CD4-positive, alpha-beta T cell treated with Interleukin-21 for 1 hour (primary cell): ENCODE data around the gene ABHD2.
A peak's percentile ranks its signal among the peaks of the same experiment; 100 is the strongest.
"Not testable (repeated sequence)": the region's sequence is repeated elsewhere in the genome, so short reads cannot be mapped to it uniquely, and the experiment has no call there.

Experiments
- DNase-seq: peaks from one replicate; pipeline ENCODE4 v3.0.0-alpha.2; 2020

Gene ABHD2

DNA sequence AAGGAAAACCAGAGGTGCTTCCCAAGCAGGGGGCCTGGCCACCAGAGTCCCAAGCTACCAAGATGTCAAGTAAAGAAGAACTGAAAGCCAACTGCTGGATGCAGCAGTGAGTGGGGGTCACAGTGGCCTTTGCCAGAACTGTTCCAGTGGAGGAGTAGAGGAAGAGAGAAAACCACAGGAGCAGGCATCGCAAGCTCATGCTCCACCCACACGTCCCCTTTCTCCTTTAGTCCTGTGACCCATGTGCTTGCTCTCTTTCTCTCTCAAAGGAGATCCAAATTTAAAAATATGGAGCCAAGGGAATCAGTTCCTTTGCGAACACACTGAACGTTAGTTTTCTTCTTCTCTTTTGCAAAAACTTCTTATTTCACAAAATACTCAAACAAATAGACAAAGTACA, 12.4 kb upstream of the ABHD2 start:
- no peak for DNase-seq

- no peak for DNase-seq
Measured at GRCh38 chr15:89077750-89078149, 10.5 kb upstream of the ABHD2 start.

DNA sequence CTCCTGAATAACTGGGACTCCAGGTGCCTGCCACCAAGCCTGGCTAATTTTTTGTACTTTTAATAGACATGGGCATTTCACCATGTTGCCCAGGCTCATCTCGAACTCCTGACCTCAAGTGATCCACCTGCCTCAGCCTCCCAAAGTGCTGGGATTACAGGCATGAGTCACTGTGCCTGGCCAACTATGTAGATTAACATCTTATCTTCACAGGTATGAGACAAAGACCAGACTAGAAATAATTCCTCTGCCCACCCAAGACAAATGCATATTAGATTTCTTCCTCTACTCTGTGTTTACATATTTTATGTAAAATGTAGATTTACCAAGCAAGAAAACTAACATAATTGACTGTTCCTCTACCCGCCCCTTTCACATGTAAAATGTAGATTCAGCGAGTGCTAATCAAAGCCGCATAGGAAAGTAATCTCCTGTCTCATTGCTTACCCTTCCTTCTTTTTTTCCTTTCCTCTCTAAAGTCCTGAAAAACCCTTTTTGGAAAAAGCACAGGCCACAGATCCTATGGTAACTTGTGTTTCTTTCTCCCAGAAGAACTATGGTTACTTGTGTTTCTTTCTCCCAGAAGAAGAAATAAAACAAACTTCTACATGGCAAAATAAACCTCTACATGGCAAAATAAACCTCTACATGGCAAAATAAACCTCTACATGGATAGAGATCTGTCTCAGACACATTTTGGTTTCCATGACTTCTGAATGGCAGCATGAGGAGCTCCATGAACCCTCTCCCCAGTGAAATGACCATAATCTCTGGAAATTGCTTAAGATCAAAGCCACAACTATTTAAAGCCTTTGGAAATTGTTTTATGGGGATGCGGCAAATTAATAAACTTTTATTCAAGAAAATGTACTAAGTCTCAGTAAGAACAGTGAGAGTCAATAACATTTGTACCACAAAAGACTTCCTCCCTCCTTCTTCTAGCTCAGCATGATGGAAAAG, 9.1 kb upstream of the ABHD2 start:
- no peak for DNase-seq

GRCh38 chr15:89081878-89082277, 6.4 kb upstream of the ABHD2 start:
- DNase-seq, result no peak

DNA sequence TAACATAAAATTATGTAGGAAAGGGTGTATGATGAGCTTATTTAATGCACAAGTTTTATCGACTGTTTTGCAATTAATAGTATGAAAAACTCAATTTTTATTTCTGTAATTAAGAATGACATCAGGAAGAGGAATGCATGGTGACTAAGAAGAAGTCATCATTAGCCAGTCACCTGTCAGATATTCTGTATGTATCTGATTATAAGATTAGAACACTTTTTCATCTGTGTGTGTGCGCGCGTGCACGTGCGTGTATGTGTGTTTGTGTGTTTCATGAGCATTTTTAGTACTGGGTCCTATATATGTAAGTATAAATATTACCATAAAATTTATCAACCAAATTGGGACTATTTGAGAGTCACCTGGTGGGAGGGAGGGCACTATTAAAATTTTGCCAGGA, 5.0 kb upstream of the ABHD2 start:
- no peak for DNase-seq

- DNase-seq, result no peak
Measured at GRCh38 chr15:89085289-89085926, 2.8 kb upstream of the ABHD2 start.

GRCh38 chr15:89085933-89086332, 2.3 kb upstream of the ABHD2 start:
- not testable (repeated sequence) for DNase-seq

DNA sequence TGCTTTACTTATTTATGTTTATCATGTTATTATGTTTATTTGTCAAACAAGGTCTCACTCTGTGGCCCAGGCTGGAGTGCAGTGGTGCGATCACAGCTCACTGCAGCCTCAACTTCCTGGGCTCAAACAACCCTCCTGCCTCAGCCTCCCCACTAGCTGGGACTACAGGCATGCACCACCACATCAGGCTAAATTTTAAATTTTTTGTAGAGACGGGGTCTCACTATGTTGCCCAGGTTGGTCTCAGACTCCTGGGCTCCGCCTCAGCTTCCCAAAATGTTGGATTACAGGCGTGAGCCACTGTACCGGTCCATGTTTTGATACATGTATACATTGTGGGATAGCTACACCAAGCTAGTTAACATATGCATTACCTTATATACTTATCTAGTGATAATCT, 1.9 kb upstream of the ABHD2 start:
- DNase-seq, result not testable (repeated sequence)

GRCh38 chr15:89087161-89087829, 961 bp upstream of the ABHD2 start:
- DNase-seq, result no peak

GRCh38 chr15:89088605-89089315, 504 bp downstream of the ABHD2 start:
- no peak for DNase-seq

GRCh38 chr15:89089316-89090230, 1.3 kb downstream of the ABHD2 start:
- no peak for DNase-seq

DNA sequence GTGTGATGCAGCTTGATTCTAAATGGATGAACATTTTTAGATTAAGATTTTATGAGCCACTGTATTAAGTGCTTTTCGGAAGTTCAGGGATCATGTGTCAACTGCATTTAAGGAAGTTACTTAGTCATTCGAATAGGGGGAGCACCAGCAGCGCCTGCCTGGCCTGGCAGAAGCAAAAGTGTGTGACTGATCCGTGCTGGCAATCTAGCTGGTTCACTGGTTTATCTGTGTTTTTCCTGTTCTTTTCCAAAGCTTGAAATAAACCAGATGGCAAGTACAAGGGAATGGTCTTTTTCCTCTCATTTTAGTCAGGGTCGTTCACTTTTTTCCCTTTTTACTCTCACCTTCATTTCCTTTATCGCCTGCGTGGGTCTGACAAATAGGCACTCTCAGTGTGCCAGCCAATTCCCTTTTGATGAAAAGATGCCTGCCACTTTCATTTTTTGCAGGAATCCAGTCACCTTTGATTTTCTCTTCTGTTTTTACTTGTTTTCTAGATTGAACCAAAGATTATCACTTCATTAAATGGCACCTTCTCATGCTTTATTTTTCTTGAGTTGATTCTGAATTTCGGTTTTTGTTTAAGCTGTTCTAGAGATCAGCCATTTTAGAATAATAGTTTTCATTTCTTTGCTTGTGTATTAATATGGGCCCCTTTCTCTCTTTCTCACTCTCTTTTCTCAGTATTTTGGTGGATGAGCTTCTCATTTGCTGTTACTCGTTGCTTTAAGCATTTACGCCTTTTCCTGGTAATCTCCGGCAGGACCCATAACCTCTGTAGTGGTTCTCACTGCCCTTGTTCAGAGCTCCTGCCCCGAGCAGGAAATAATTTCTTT, 2.8 kb downstream of the ABHD2 start:
- peak; percentile 58 for DNase-seq

GRCh38 chr15:89091627-89092220, 3.5 kb downstream of the ABHD2 start:
- no peak for DNase-seq

- DNase-seq, result no peak
Measured at GRCh38 chr15:89093509-89093908, 5.3 kb downstream of the ABHD2 start.

GRCh38 chr15:89095073-89095472, 6.8 kb downstream of the ABHD2 start:
- no peak for DNase-seq

DNA sequence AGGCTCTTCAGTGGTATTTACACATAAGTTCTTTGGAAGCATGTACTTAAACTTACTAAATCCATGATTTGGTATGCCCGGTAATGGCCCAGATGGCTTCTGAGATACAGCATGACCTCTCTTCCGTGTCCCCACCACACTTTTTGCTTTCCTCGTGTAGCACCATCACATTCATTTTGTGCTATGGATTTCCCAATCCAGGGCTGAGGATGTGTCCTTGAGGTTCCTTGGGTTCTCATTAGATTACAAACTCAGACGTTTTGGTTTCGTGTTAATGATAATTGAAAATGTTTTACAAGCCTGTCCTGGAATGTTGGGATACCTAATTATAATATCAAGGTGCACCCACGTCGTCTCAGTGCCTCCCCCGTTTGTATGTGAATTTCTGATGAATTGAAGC, 7.3 kb downstream of the ABHD2 start:
- no peak for DNase-seq

- no peak for DNase-seq
Measured at GRCh38 chr15:89096664-89097063, 8.4 kb downstream of the ABHD2 start.

DNA sequence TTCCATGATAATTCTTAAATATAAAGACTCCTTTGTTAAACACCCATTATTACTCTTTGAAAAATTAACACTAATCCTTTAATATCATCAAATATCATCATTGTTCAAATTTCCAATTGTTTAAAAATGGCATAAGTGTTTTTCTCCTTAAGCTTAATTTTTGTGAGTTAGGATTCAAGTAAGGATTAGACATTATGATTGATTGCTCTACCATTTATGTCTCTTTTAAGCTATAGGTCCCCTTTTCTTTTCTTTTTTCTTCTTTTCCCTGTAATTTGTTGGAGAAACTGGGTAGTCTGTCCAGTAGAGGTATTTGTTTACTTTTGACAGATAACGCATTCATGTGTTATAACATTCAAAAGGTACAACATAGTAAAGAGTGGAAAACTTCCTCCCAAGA, 9.1 kb downstream of the ABHD2 start:
- no peak for DNase-seq

GRCh38 chr15:89098281-89098680, 10.0 kb downstream of the ABHD2 start:
- DNase-seq, result no peak

DNA sequence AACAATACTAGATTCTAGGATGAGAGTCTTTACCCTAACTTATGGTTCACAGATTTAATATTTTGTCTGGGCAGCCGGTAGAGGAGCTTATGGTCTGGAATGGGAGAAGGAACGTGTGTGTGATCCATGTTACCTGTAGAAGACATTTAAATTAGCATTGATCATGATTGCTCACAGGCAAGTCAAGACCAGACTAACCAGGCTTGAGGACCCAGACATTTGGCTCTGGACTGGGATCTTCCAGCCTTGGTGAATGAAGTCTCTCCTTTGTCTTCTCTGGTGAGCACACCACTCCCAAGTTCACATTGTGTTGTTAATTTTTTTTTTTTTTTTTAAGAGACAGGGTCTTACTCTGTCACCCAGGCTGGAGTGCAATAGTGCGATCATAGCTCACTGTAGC, 11.7 kb downstream of the ABHD2 start:
- DNase-seq, result no peak
